Loucy (cell line): ENCODE measurements around the gene SLFN12.

Experiments
- CTCF ChIP-seq: fragments of 200-600 bp; sonication (generic); conservative IDR thresholded peaks from 2 replicates; pipeline ENCODE4 v1.5.1; 2014; ENCODE audit warnings: mild to moderate bottlenecking, antibody characterized with exemption, low read length
- EZH2phosphoT487 ChIP-seq: fragments of 200-600 bp; IDR thresholded peaks from 2 replicates; pipeline ENCODE4 v1.6.1; 2018; ENCODE audit warnings: antibody characterized with exemption, mild to moderate bottlenecking, moderate library complexity, borderline replicate concordance

DNA sequence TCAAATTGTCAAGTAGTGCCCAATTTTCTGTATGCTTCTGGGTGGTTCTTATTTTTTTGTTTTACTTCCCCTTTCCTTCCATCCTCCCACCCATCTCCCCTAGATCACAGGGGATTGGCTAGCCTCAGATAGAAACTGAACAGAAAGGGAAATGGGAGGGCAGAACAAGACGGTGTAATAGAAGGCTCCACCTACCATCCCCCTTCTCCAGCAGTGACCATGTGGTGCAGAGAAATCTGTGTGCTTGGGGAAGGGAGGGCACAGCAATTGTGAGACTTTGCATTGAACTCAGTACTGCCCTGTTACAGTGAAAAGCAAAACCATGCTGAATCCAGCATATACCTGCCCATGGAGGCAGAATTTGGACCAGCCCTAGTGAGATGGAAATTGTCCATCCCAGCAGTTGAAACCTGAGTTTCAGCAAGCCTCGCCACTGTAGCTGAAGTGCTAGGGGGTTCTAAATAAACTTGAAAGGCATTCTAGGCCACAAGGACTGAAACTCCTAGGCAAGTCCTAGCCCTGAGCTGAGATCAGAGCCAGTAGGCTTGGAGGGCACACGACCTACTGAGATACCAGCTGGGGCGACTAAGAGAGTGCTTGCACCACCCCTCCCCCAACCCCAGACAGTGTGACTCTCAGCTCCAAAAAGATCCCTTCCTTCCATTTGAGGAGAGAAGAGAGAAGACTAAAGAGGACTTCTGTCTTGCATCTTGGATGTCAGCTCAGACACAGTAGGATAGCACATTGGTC is 64.0 kb downstream of the SLFN12 start:
- TF ChIP-seq CTCF (no peak), EZH2phosphoT487 (no peak)
